Neuronal stem cell (in vitro differentiated cells): ENCODE measurements around the gene FKBP2.
A peak's percentile ranks its signal among the peaks of the same experiment; 100 is the strongest.

ENCODE experiments used
- DNase-seq: peaks from one replicate; pipeline ENCODE4 v3.0.0-alpha.2; 2013; ENCODE audit warnings: low spot score
- H2AFZ ChIP-seq: one replicate; pipeline ENCODE4 v1.6.1; 2013; ENCODE audit warnings: mild to moderate bottlenecking, low read length, inconsistent platforms
- H2AK5ac ChIP-seq: 2 replicates; pipeline ENCODE4 v1.6.1; 2013; ENCODE audit warnings: low read depth, mild to moderate bottlenecking, inconsistent platforms, low read length, moderate library complexity, mixed read lengths
- H2BK120ac ChIP-seq: 2 replicates; pipeline ENCODE4 v1.6.1; 2013; ENCODE audit warnings: low read depth, mild to moderate bottlenecking, inconsistent platforms, low read length, moderate library complexity, mixed read lengths
- H2BK12ac ChIP-seq: one replicate; pipeline ENCODE4 v1.6.1; 2013; ENCODE audit warnings: low read length, inconsistent platforms
- H2BK15ac ChIP-seq: 2 replicates; pipeline ENCODE4 v1.6.1; 2013; ENCODE audit warnings: mild to moderate bottlenecking, low read length, inconsistent platforms, mixed read lengths
- H2BK5ac ChIP-seq: one replicate; pipeline ENCODE4 v1.6.1; 2013; ENCODE audit warnings: inconsistent platforms, mild to moderate bottlenecking, low read length, moderate library complexity
- H3K14ac ChIP-seq: one replicate; pipeline ENCODE4 v1.6.1; 2013; ENCODE audit warnings: low read length, inconsistent platforms
- H3K18ac ChIP-seq: 2 replicates; pipeline ENCODE4 v1.6.1; 2013; ENCODE audit warnings: low read length, inconsistent platforms
- H3K23ac ChIP-seq: 2 replicates; pipeline ENCODE4 v1.6.1; 2013; ENCODE audit warnings: low read depth, mild to moderate bottlenecking, mixed read lengths, low read length, inconsistent platforms; ENCODE audit not compliant: poor library complexity
- H3K27ac ChIP-seq: replicated peaks from 3 replicates; pipeline ENCODE4 v1.5.1; 2013; ENCODE audit warnings: low read length, inconsistent platforms
- H3K27me3 ChIP-seq, 3 experiments: 2 replicates each; pipeline ENCODE4 v1.6.1; 2013; ENCODE audit warnings: low read length in 3 of 3, mild to moderate bottlenecking in 2 of 3, inconsistent platforms in 1 of 3, low read depth in 1 of 3, mixed read lengths in 1 of 3, moderate library complexity in 1 of 3; ENCODE audit not compliant: control insufficient read depth in 3 of 3, insufficient read depth in 3 of 3
- H3K36me3 ChIP-seq, 2 donors: replicated peaks in 1 of 2; 2 replicates each; pipeline ENCODE4 v1.6.1; 2013; ENCODE audit warnings: low read length in 2 of 2; ENCODE audit not compliant: control insufficient read depth in 2 of 2, insufficient read depth in 2 of 2
- H3K4ac ChIP-seq: 2 replicates; pipeline ENCODE4 v1.6.1; 2013; ENCODE audit warnings: inconsistent platforms, mild to moderate bottlenecking, low read length, moderate library complexity
- H3K4me1 ChIP-seq, 2 donors: 1 replicate in 1 of 2; 2 replicates in 1 of 2; pipeline ENCODE4 v1.6.1; 2013; ENCODE audit warnings: low read length in 2 of 2, low read depth in 1 of 2; ENCODE audit not compliant: control insufficient read depth in 2 of 2, insufficient read depth in 1 of 2
- H3K4me2 ChIP-seq: one replicate; pipeline ENCODE4 v1.6.1; 2013; ENCODE audit warnings: mild to moderate bottlenecking, low read length, inconsistent platforms; ENCODE audit not compliant: insufficient read depth, poor library complexity, severe bottlenecking
- H3K4me3 ChIP-seq, 2 donors: 2 replicates each; pipeline ENCODE4 v1.5.1; 2013; ENCODE audit warnings: low read length in 2 of 2, mild to moderate bottlenecking in 2 of 2, inconsistent platforms in 1 of 2, moderate library complexity in 1 of 2
- H3K79me1 ChIP-seq: one replicate; pipeline ENCODE4 v1.6.1; 2013; ENCODE audit warnings: low read depth, mild to moderate bottlenecking, inconsistent platforms, low read length, moderate library complexity
- H3K9ac ChIP-seq: one replicate; pipeline ENCODE4 v1.6.1; 2013; ENCODE audit warnings: mild to moderate bottlenecking, low read depth, low read length, inconsistent platforms; ENCODE audit not compliant: poor library complexity
- H3K9me3 ChIP-seq, 2 donors: replicated peaks in 1 of 2; 2 replicates each; pipeline versions ENCODE3 to v1.6.1; 2013; ENCODE audit warnings: low read length in 2 of 2, mild to moderate bottlenecking in 2 of 2, inconsistent platforms in 1 of 2, low read depth in 1 of 2, mixed read lengths in 1 of 2, moderate library complexity in 1 of 2; ENCODE audit not compliant: control insufficient read depth in 2 of 2, insufficient read depth in 1 of 2
- H4K8ac ChIP-seq: one replicate; pipeline ENCODE4 v1.6.1; 2013; ENCODE audit warnings: low read depth, mild to moderate bottlenecking, inconsistent platforms, low read length, moderate library complexity
- H4K91ac ChIP-seq: one replicate; pipeline ENCODE4 v1.6.1; 2013; ENCODE audit warnings: low read length, low read depth, mild to moderate bottlenecking, inconsistent platforms; ENCODE audit not compliant: poor library complexity
- WGBS, 2 donors: extraction: QIAGEN DNeasy Blood & Tissue Kit; methylation state at CpG; one replicate each; pipeline ENCODE4 v1.1.7; 2013; ENCODE audit warnings: missing lambda C conversion rate in 2 of 2, mixed read lengths in 1 of 2; ENCODE audit not compliant: insufficient read length in 2 of 2, insufficient replicate concordance in 1 of 2; ENCODE audit errors: extremely low coverage in 2 of 2; 5-methylcytosine and 5-hydroxymethylcytosine counted together

FKBP2 gene

DNA sequence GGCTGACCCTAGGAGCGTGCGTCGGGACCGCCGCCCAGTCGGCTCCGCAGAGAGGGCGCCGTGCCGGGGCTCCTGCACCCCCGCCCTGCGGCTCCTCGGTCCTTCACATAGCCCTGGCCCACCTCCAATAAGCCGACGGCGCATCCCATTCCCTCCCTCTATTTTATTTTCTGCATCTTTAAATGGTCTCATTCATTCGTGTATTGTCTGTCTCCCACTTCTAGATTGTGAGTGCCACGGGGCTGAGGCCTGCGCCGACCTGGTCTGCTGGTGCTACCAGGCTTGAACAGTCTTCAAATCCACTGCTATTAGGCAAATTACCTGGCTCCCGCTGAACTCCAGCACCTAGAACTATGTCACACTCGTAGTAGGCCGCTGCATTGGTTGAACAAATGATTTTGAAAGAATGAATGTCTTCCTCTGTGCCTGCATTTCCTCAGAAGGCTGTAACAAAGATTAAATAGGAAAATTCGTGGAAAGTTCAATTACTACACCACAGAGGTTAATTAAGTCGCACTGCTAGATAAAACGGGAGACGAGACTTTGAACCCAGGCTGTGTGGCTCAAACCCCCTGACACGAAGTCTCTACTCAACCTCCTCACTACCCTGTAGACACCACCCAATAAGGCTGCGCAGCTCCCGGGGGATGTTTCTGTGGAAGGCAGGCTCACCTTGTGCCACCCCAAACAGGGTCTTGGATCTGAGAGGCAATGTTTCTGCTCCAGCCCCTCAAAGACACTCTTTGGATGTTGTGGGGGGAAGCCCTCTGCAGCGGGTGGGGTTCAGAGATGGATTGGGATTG lies 7.0 kb downstream of the FKBP2 start:
- H2BK12ac ChIP-seq = no peak overlapping the region
- no peak overlapping the region for H3K27ac ChIP-seq
- H3K4me2 ChIP-seq = peak overlapping the region; percentile 98
- peak overlapping the region; percentile 7 for H2BK120ac ChIP-seq
- H4K8ac ChIP-seq = no peak overlapping the region
- H3K4me3 ChIP-seq = peak overlapping the region; percentile 54 to 70
- peak overlapping the region; percentile 83 for H2AFZ ChIP-seq
- H3K9ac ChIP-seq = no peak overlapping the region
- peaks cover 11 to 18% of the 10 kb centered on the region in 2 donors for H3K36me3 ChIP-seq
- no peak for DNase-seq
- no CpG with 5 or more reads among the region's 31 CpGs for WGBS, 2 donors
- peak overlapping the region; percentile 70 for H3K23ac ChIP-seq
- H4K91ac ChIP-seq = no peak overlapping the region
- H3K14ac ChIP-seq = no peak overlapping the region
- no peaks in the 10 kb centered on the region for H3K9me3 ChIP-seq
- no peak overlapping the region for H2BK5ac ChIP-seq
- H3K18ac ChIP-seq = peak overlapping the region; percentile 86
- peaks cover 24 to 42% of the 10 kb centered on the region in 2 donors for H3K4me1 ChIP-seq
- H3K79me1 ChIP-seq = peaks cover 11% of the 10 kb centered on the region
- no peak overlapping the region for H2AK5ac ChIP-seq
- no peak overlapping the region for H3K4ac ChIP-seq
- H3K27me3 ChIP-seq = no peaks in the 10 kb centered on the region
- peak overlapping the region; percentile 33 for H2BK15ac ChIP-seq

DNA sequence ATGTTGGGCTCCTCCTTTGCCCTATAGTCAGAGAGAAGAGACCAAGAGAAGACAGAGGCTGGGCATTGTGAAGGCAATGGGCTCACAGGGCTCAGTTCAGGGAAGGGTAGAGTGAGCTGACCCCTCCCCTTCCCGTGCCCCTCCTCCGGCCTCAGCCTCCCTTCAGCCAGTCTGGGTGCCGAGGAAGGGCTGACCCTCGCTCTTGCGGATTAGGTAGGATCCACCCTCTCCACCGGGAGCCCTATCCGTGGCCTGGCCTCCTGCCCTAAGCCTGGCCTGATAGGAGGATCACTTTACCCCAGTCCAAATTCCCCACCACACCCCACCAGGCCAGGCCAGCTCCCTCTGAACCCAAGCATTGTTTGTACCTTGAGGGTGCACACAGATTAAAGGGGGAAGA lies 7.7 kb downstream of the FKBP2 start:
- H3K14ac ChIP-seq = no peak overlapping the region
- H3K4me3 ChIP-seq = no peak overlapping the region
- peaks cover 11% of the 10 kb centered on the region for H3K79me1 ChIP-seq
- no peak overlapping the region for H3K27ac ChIP-seq
- H3K4me1 ChIP-seq = peaks cover 24 to 40% of the 10 kb centered on the region in 2 donors
- no peak overlapping the region for H2BK5ac ChIP-seq
- no peaks in the 10 kb centered on the region for H3K27me3 ChIP-seq
- H2BK12ac ChIP-seq = no peak overlapping the region
- H3K9ac ChIP-seq = no peak overlapping the region
- H3K4ac ChIP-seq = no peak overlapping the region
- H2BK15ac ChIP-seq = peak overlapping the region; percentile 33
- no peak overlapping the region for H4K8ac ChIP-seq
- H4K91ac ChIP-seq = peak overlapping the region; percentile 17
- H3K36me3 ChIP-seq = peaks cover 7 to 12% of the 10 kb centered on the region in 2 donors
- no peak for DNase-seq
- peak overlapping the region; percentile 7 for H2BK120ac ChIP-seq
- no peak overlapping the region for H3K23ac ChIP-seq
- H3K18ac ChIP-seq = peak overlapping the region; percentile 35
- no peaks in the 10 kb centered on the region for H3K9me3 ChIP-seq
- H2AFZ ChIP-seq = no peak overlapping the region
- peak overlapping the region; percentile 90 for H2AK5ac ChIP-seq
- H3K4me2 ChIP-seq = no peak overlapping the region
- WGBS, 2 donors = no CpG with 5 or more reads among the region's 7 CpGs

DNA sequence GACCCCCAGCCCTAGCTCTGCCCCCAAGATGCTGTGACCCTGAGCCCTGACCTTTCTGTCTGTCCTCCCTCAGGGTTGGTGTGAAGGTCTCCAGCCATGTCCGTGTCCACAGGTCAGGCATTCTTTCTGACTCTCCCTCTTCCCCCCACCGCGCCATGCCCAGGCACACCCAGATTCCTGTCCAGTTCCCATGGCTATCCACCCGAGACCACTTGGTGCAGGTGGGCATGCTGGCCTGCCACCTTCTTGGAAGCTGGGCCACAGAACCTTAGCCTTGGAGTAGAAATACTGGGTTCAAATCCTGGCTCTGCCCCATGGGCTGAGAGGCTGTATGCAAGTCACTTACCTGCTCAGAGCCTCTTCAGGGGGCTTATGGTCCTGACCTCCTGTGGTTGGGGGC lies 8.1 kb downstream of the FKBP2 start:
- H2BK12ac ChIP-seq = no peak overlapping the region
- no peak overlapping the region for H3K14ac ChIP-seq
- H2BK15ac ChIP-seq = peak overlapping the region; percentile 33
- H4K8ac ChIP-seq = no peak overlapping the region
- H3K4ac ChIP-seq = no peak overlapping the region
- H2BK5ac ChIP-seq = no peak overlapping the region
- H3K4me2 ChIP-seq = no peak overlapping the region
- H3K9ac ChIP-seq = no peak overlapping the region
- H3K79me1 ChIP-seq = peaks cover 11% of the 10 kb centered on the region
- H3K18ac ChIP-seq = peak overlapping the region; percentile 35
- peaks cover 24 to 40% of the 10 kb centered on the region in 2 donors for H3K4me1 ChIP-seq
- H3K23ac ChIP-seq = peak overlapping the region; percentile 5
- no peaks in the 10 kb centered on the region for H3K27me3 ChIP-seq
- H3K36me3 ChIP-seq = peaks cover 3 to 9% of the 10 kb centered on the region in 2 donors
- no peaks in the 10 kb centered on the region for H3K9me3 ChIP-seq
- H2BK120ac ChIP-seq = no peak overlapping the region
- no peak overlapping the region for H3K4me3 ChIP-seq
- no CpG with 5 or more reads among the region's 4 CpGs for WGBS, 2 donors
- H2AFZ ChIP-seq = peak overlapping the region; percentile 65
- DNase-seq = no peak
- peak overlapping the region; percentile 90 for H2AK5ac ChIP-seq
- H4K91ac ChIP-seq = no peak overlapping the region
- H3K27ac ChIP-seq = no peak overlapping the region

- H2AFZ ChIP-seq = peak overlapping the region; percentile 65
- peaks cover 11% of the 10 kb centered on the region for H3K79me1 ChIP-seq
- peaks cover 24 to 40% of the 10 kb centered on the region in 2 donors for H3K4me1 ChIP-seq
- H4K91ac ChIP-seq = no peak overlapping the region
- no peak overlapping the region for H2BK120ac ChIP-seq
- no peak overlapping the region for H2BK5ac ChIP-seq
- H3K14ac ChIP-seq = no peak overlapping the region
- H3K27me3 ChIP-seq = no peaks in the 10 kb centered on the region
- H4K8ac ChIP-seq = no peak overlapping the region
- no CpG with 5 or more reads among the region's 8 CpGs for WGBS, 2 donors
- H2AK5ac ChIP-seq = peak overlapping the region; percentile 90
- DNase-seq = no peak
- H3K18ac ChIP-seq = no peak overlapping the region
- H3K4me3 ChIP-seq = peak overlapping the region in 1 of 2 donors; percentile 70
- H3K4ac ChIP-seq = no peak overlapping the region
- H2BK15ac ChIP-seq = no peak overlapping the region
- no peak overlapping the region for H3K27ac ChIP-seq
- no peak overlapping the region for H3K9ac ChIP-seq
- H3K36me3 ChIP-seq = peaks cover 4 to 13% of the 10 kb centered on the region in 2 donors
- H3K23ac ChIP-seq = no peak overlapping the region
- H2BK12ac ChIP-seq = no peak overlapping the region
- H3K4me2 ChIP-seq = no peak overlapping the region
- no peaks in the 10 kb centered on the region for H3K9me3 ChIP-seq
These were observed 8.9 kb downstream of the FKBP2 start for GRCh38 chr11:64249563-64250414.
